ACC112 (cell line): ENCODE data around the gene RAI2.

Experiments used
- H2AFZ ChIP-seq: fragments of 200-600 bp; sonication (generic); one replicate; pipeline ENCODE4 v1.6.0; 2017; ENCODE audit warnings: antibody characterized with exemption, low read length; ENCODE audit not compliant: unreplicated experiment
- H3K27ac ChIP-seq: fragments of 200-600 bp; sonication (generic); 2 replicates; pipeline ENCODE4 v1.5.1; 2014; ENCODE audit warnings: low read depth, mild to moderate bottlenecking, antibody characterized with exemption, low read length, moderate library complexity
- H3K27me3 ChIP-seq: fragments of 200-600 bp; sonication (generic); 2 replicates; pipeline ENCODE4 v1.6.1; 2014; ENCODE audit warnings: mild to moderate bottlenecking, antibody characterized with exemption, low read length, moderate library complexity, mixed read lengths; ENCODE audit not compliant: insufficient read depth
- H3K36me3 ChIP-seq: fragments of 200-600 bp; sonication (generic); 2 replicates; pipeline ENCODE4 v1.6.1; 2016; ENCODE audit warnings: mild to moderate bottlenecking, antibody characterized with exemption, low read length, moderate library complexity, mixed read lengths; ENCODE audit not compliant: insufficient read depth
- H3K4me1 ChIP-seq: fragments of 200-600 bp; sonication (generic); one replicate; pipeline ENCODE4 v1.6.1; 2016; ENCODE audit warnings: low read length, mixed read lengths; ENCODE audit not compliant: insufficient read depth, unreplicated experiment, control insufficient read depth
- H3K4me3 ChIP-seq: fragments of 200-600 bp; sonication (generic); 2 replicates; pipeline ENCODE4 v1.5.1; 2014; ENCODE audit warnings: mild to moderate bottlenecking, low read depth, low read length
- H3K79me2 ChIP-seq: fragments of 200-600 bp; sonication (generic); one replicate; pipeline ENCODE4 v1.6.0; 2016; ENCODE audit warnings: low read length; ENCODE audit not compliant: control insufficient read depth, unreplicated experiment, insufficient read depth

RAI2 gene

GRCh38 chrX:17750436-17750835, 110.7 kb downstream of the RAI2 start:
- peaks cover 7% of the 10 kb centered on the region for H3K4me1 ChIP-seq
- H3K27me3 ChIP-seq, result no peaks in the 10 kb centered on the region
- no peak overlapping the region for H2AFZ ChIP-seq
- no peak overlapping the region for H3K27ac ChIP-seq
- peaks cover 19% of the 10 kb centered on the region for H3K79me2 ChIP-seq
- H3K4me3 ChIP-seq, result no peak overlapping the region
- peaks cover 13% of the 10 kb centered on the region for H3K36me3 ChIP-seq
